ENCODE measurements around the gene KCTD17. TPM values are rescaled to one million over a fixed set of nuclear protein-coding genes. Genes with fewer than 3 reads are reported as not detected.

The KCTD17 gene
- total RNA-seq, 1 experiment from 2014 or later, result 32.7 TPM

- intact Hi-C loops (cut with micrococcal nuclease; ENCODE audit: unreplicated experiment) (no loop called here), in situ Hi-C loops (cut with HindIII; ENCODE audit: low pct_unique_long_range_greater_than_20kb, low sequenced_read_pairs) (no loop called here)
- ChIA-PET CTCF (no interaction called here), POLR2A (no interaction called here)
- no peaks in the 10 kb centered on the region for H3K4me1 ChIP-seq (ENCODE audit: control insufficient read depth, insufficient read depth, low read length)
- no peak for DNase-seq (ENCODE audit: low read depth, low spot score)
- no TSS peak for BruUV-seq (replicated peaks)
- H3K36me3 ChIP-seq (ENCODE audit: control insufficient read depth, insufficient read depth, low read length), result no peaks in the 10 kb centered on the region
- no peak overlapping the region for H3K27ac ChIP-seq (ENCODE audit: low read length)
- H3K4me3 ChIP-seq (ENCODE audit: low read depth in 2 of 2, low read length in 2 of 2), result no peak overlapping the region
- no peaks in the 10 kb centered on the region for H3K9me3 ChIP-seq (ENCODE audit: control insufficient read depth, insufficient read depth, low read depth, low read length)
- H3K27me3 ChIP-seq (ENCODE audit: control insufficient read depth, insufficient read depth, low read length), result no peaks in the 10 kb centered on the region
- TF ChIP-seq SIN3A (IDR thresholded peaks at IDR 0.05; ENCODE audit: borderline replicate concordance, insufficient read depth, low read depth, low read length), result no peak
- TF ChIP-seq, protein P1, sequence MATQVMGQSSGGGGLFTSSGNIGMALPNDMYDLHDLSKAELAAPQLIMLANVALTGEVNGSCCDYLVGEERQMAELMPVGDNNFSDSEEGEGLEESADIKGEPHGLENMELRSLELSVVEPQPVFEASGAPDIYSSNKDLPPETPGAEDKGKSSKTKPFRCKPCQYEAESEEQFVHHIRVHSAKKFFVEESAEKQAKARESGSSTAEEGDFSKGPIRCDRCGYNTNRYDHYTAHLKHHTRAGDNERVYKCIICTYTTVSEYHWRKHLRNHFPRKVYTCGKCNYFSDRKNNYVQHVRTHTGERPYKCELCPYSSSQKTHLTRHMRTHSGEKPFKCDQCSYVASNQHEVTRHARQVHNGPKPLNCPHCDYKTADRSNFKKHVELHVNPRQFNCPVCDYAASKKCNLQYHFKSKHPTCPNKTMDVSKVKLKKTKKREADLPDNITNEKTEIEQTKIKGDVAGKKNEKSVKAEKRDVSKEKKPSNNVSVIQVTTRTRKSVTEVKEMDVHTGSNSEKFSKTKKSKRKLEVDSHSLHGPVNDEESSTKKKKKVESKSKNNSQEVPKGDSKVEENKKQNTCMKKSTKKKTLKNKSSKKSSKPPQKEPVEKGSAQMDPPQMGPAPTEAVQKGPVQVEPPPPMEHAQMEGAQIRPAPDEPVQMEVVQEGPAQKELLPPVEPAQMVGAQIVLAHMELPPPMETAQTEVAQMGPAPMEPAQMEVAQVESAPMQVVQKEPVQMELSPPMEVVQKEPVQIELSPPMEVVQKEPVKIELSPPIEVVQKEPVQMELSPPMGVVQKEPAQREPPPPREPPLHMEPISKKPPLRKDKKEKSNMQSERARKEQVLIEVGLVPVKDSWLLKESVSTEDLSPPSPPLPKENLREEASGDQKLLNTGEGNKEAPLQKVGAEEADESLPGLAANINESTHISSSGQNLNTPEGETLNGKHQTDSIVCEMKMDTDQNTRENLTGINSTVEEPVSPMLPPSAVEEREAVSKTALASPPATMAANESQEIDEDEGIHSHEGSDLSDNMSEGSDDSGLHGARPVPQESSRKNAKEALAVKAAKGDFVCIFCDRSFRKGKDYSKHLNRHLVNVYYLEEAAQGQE (IDR thresholded peaks at IDR 0.05; ENCODE audit: insufficient read depth in 1 of 2, low read depth in 2 of 2, low read length in 1 of 2), result no peak
- no peak for TF ChIP-seq TCF7L2 (IDR thresholded peaks at IDR 0.05; ENCODE audit: low read depth, low read length)
- TF ChIP-seq POLR2AphosphoS5 (IDR thresholded peaks at IDR 0.05; ENCODE audit: low read depth, low read length), result no peak
- no peak for TF ChIP-seq CTCF (IDR thresholded peaks at IDR 0.05)
- ATAC-seq, result no peak
Measured at GRCh38 chr22:37037669-37038068, 13.9 kb upstream of the KCTD17 start.

GRCh38 chr22:37039466-37039865, 12.1 kb upstream of the KCTD17 start:
- ChIA-PET POLR2A (no interaction called here), CTCF (no interaction called here)
- in situ Hi-C loops (cut with HindIII; ENCODE audit: low pct_unique_long_range_greater_than_20kb, low sequenced_read_pairs), result no loop called here
- H3K4me1 ChIP-seq (ENCODE audit: control insufficient read depth, insufficient read depth, low read length), result no peaks in the 10 kb centered on the region
- no peaks in the 10 kb centered on the region for H3K36me3 ChIP-seq (ENCODE audit: control insufficient read depth, insufficient read depth, low read length)
- no TSS peak for BruUV-seq (replicated peaks)
- intact Hi-C loops (cut with micrococcal nuclease; ENCODE audit: unreplicated experiment), result no loop called here
- ATAC-seq, result no peak
- no peaks in the 10 kb centered on the region for H3K9me3 ChIP-seq (ENCODE audit: control insufficient read depth, insufficient read depth, low read depth, low read length)
- DNase-seq (ENCODE audit: low read depth, low spot score), result no peak
- no peak overlapping the region for H3K27ac ChIP-seq (ENCODE audit: low read length)
- TF ChIP-seq SIN3A (IDR thresholded peaks at IDR 0.05; ENCODE audit: borderline replicate concordance, insufficient read depth, low read depth, low read length), result no peak
- no peak for TF ChIP-seq TCF7L2 (IDR thresholded peaks at IDR 0.05; ENCODE audit: low read depth, low read length)
- TF ChIP-seq POLR2AphosphoS5 (IDR thresholded peaks at IDR 0.05; ENCODE audit: low read depth, low read length), result no peak
- no peak for TF ChIP-seq CTCF (IDR thresholded peaks at IDR 0.05)
- TF ChIP-seq, protein P1 (IDR thresholded peaks at IDR 0.05; ENCODE audit: insufficient read depth in 1 of 2, low read depth in 2 of 2, low read length in 1 of 2), result no peak
- no peaks in the 10 kb centered on the region for H3K27me3 ChIP-seq (ENCODE audit: control insufficient read depth, insufficient read depth, low read length)
- no peak overlapping the region for H3K4me3 ChIP-seq (ENCODE audit: low read depth in 2 of 2, low read length in 2 of 2)

All from Panc1 (cell line).